ENCODE data around the gene PLXNA2.

PLXNA2 gene

GRCh38 chr1:208134491-208134890, 109.7 kb downstream of the PLXNA2 start:
- ATAC-seq: no peak
- no peak for TF ChIP-seq PPARA (CRISPR knock-in tag; IDR thresholded peaks at IDR 0.05; ENCODE audit: borderline replicate concordance)
- no peak for TF ChIP-seq OSR1 (CRISPR knock-in tag; IDR thresholded peaks at IDR 0.05)
- no peak for TF ChIP-seq TCF4 (CRISPR knock-in tag; IDR thresholded peaks at IDR 0.05; ENCODE audit: borderline replicate concordance)
- no peak for TF ChIP-seq CREB5 (CRISPR knock-in tag; IDR thresholded peaks at IDR 0.05; ENCODE audit: low read depth)
- no peak for TF ChIP-seq TOX (CRISPR knock-in tag; IDR thresholded peaks at IDR 0.05; ENCODE audit: borderline replicate concordance)
- no peak for TF ChIP-seq GLIS3 (CRISPR knock-in tag; IDR thresholded peaks at IDR 0.05)
- no peak for TF ChIP-seq TSHZ2 (CRISPR knock-in tag; IDR thresholded peaks at IDR 0.05)
- no peak for TF ChIP-seq BACH2 (CRISPR knock-in tag; IDR thresholded peaks at IDR 0.05; ENCODE audit: borderline replicate concordance)
- no peak for TF ChIP-seq RARB (CRISPR knock-in tag; IDR thresholded peaks at IDR 0.05)
- TF ChIP-seq PATZ1 (CRISPR knock-in tag; IDR thresholded peaks at IDR 0.05; ENCODE audit: borderline replicate concordance): no peak
- TF ChIP-seq ZNF8 (CRISPR knock-in tag; IDR thresholded peaks at IDR 0.05): no peak
- TF ChIP-seq ZC3H10 (CRISPR knock-in tag; IDR thresholded peaks at IDR 0.05): no peak
- TF ChIP-seq ARNTL (CRISPR knock-in tag; IDR thresholded peaks at IDR 0.05; ENCODE audit: borderline replicate concordance, low read depth): no peak
- no peak for TF ChIP-seq ESRRG (CRISPR knock-in tag; IDR thresholded peaks at IDR 0.05)
- TF ChIP-seq SNAI2 (CRISPR knock-in tag; IDR thresholded peaks at IDR 0.05): no peak

- ATAC-seq: no peak
- TF ChIP-seq ARNTL (CRISPR knock-in tag; IDR thresholded peaks at IDR 0.05; ENCODE audit: borderline replicate concordance, low read depth): no peak
- no peak for TF ChIP-seq GLIS3 (CRISPR knock-in tag; IDR thresholded peaks at IDR 0.05)
- TF ChIP-seq ZFP3 (CRISPR knock-in tag; IDR thresholded peaks at IDR 0.05): no peak
- TF ChIP-seq CSDC2 (CRISPR knock-in tag; IDR thresholded peaks at IDR 0.05): no peak
- TF ChIP-seq SNAI2 (CRISPR knock-in tag; IDR thresholded peaks at IDR 0.05): no peak
- TF ChIP-seq TOX (CRISPR knock-in tag; IDR thresholded peaks at IDR 0.05; ENCODE audit: borderline replicate concordance): no peak
- no peak for TF ChIP-seq PATZ1 (CRISPR knock-in tag; IDR thresholded peaks at IDR 0.05; ENCODE audit: borderline replicate concordance)
- no peak for TF ChIP-seq CSRNP3 (CRISPR knock-in tag; IDR thresholded peaks at IDR 0.05)
- no peak for TF ChIP-seq ZC3H10 (CRISPR knock-in tag; IDR thresholded peaks at IDR 0.05)
- TF ChIP-seq OSR1 (CRISPR knock-in tag; IDR thresholded peaks at IDR 0.05): no peak
- TF ChIP-seq RARB (CRISPR knock-in tag; IDR thresholded peaks at IDR 0.05): no peak
- TF ChIP-seq ZNF70 (CRISPR knock-in tag; IDR thresholded peaks at IDR 0.05): no peak
These were observed 110.8 kb downstream of the PLXNA2 start for GRCh38 chr1:208133355-208133754.

GRCh38 chr1:208132287-208132882, 111.8 kb downstream of the PLXNA2 start:
- peak; percentile 91 for ATAC-seq
- TF ChIP-seq ZNF70 (CRISPR knock-in tag; IDR thresholded peaks at IDR 0.05): no peak
- TF ChIP-seq ZFP3 (CRISPR knock-in tag; IDR thresholded peaks at IDR 0.05): no peak
